ENCODE results near the gene NANOS3.
"Not testable (repeated sequence)": the region's sequence is repeated elsewhere in the genome, so short reads cannot be mapped to it uniquely, and the experiment has no call there.

The NANOS3 gene

GRCh38 chr19:13847407-13848339, 29.3 kb upstream of the NANOS3 start:
- no peak for TF ChIP-seq CTCF (IDR thresholded peaks at IDR 0.05; ENCODE audit: low read depth, low read length)
- H3K4me3 ChIP-seq (ENCODE audit: low read depth, low read length) = peak overlapping the region; percentile 49

GRCh38 chr19:13848340-13848677, 28.6 kb upstream of the NANOS3 start:
- no peak for TF ChIP-seq CTCF (IDR thresholded peaks at IDR 0.05; ENCODE audit: low read depth, low read length)

GRCh38 chr19:13848798-13849676, 27.9 kb upstream of the NANOS3 start:
- TF ChIP-seq CTCF (IDR thresholded peaks at IDR 0.05; ENCODE audit: low read depth, low read length) = no peak
- no peak overlapping the region for H3K4me3 ChIP-seq (ENCODE audit: low read depth, low read length)

More at GRCh38 chr19:13848340-13848677, 28.6 kb upstream of the NANOS3 start:
- H3K4me3 ChIP-seq (ENCODE audit: low read depth, low read length) = no peak overlapping the region

GRCh38 chr19:13849991-13850909, 26.7 kb upstream of the NANOS3 start:
- H3K4me3 ChIP-seq (ENCODE audit: low read depth, low read length) = peak overlapping the region; percentile 51
- no peak for TF ChIP-seq CTCF (IDR thresholded peaks at IDR 0.05; ENCODE audit: low read depth, low read length)

- peak overlapping the region; percentile 51 for H3K4me3 ChIP-seq (ENCODE audit: low read depth, low read length)
- no peak for TF ChIP-seq CTCF (IDR thresholded peaks at IDR 0.05; ENCODE audit: low read depth, low read length)
Measured at GRCh38 chr19:13850910-13851733, 25.8 kb upstream of the NANOS3 start.

GRCh38 chr19:13851734-13852114, 25.2 kb upstream of the NANOS3 start:
- peak overlapping the region; percentile 18; the same call in 1 of the 2 replicates for H3K4me3 ChIP-seq (ENCODE audit: low read depth, low read length)

- H3K4me3 ChIP-seq (ENCODE audit: low read depth, low read length) = not testable (repeated sequence)
Measured at GRCh38 chr19:13852171-13852707, 24.7 kb upstream of the NANOS3 start.
